Renal cortical epithelial cell (primary cell): ENCODE measurements around the gene DENND1C. TPM values are rescaled to one million over a fixed set of nuclear protein-coding genes. Genes with fewer than 3 reads are reported as not detected.

Experiments used
- DNase-seq: peaks from one replicate; pipeline ENCODE4 v3.0.0-alpha.2; 2011; ENCODE audit warnings: low read depth
- total RNA-seq: library from RNA; depleted of rRNA; stranded (reverse); fragments of >200 nt; gene quantifications from 2 replicates; pipeline ENCODE4 v1.2.3, GENCODE V29; 2014

The DENND1C gene
- total RNA-seq, 1 donor from 2014 or later: 0.20 TPM

- no peak for DNase-seq
Observed at GRCh38 chr19:6424195-6424938, 57.2 kb downstream of the DENND1C start, which contains the start of gene KHSRP. TSS of gene KHSRP (minus strand) at chr19:6424811. CDS start at chr19:6424701, 110 bp downstream.

- peak; percentile 26 for DNase-seq
Observed at GRCh38 chr19:6423499-6424194, 57.9 kb downstream of the DENND1C start.

- DNase-seq: no peak
Observed at GRCh38 chr19:6421075-6422014, 60.2 kb downstream of the DENND1C start.

GRCh38 chr19:6418562-6418932, 63.0 kb downstream of the DENND1C start:
- no peak for DNase-seq

GRCh38 chr19:6417713-6418561, 63.6 kb downstream of the DENND1C start:
- DNase-seq: no peak

Other genes starting within 250 kb of the DENND1C start
- gene MLLT1, start 201.8 kb downstream of the DENND1C start, total RNA-seq: 1.7 and 5.4 TPM in 2 replicates
- gene ACER1, start 148.2 kb downstream of the DENND1C start, total RNA-seq: not detected in 2 replicates
- gene CLPP, start 120.3 kb downstream of the DENND1C start, total RNA-seq: 53.5 and 57.3 TPM in 2 replicates
- gene ALKBH7, start 109.0 kb downstream of the DENND1C start, total RNA-seq: 24.1 and 67.2 TPM in 2 replicates
- gene PSPN, start 105.9 kb downstream of the DENND1C start, total RNA-seq: 0.69 and 2.2 TPM in 2 replicates
- gene GTF2F1, start 88.6 kb downstream of the DENND1C start, total RNA-seq: 31.4 and 74.6 TPM in 2 replicates
- 69.5 and 175 TPM in 2 replicates for gene KHSRP, start 57.0 kb downstream of the DENND1C start, total RNA-seq
- gene SLC25A41, start 48.0 kb downstream of the DENND1C start, total RNA-seq: 0.10 TPM in 1 of 2 replicates, not detected in the other
- 53.0 and 161 TPM in 2 replicates for gene SLC25A23, start 22.0 kb downstream of the DENND1C start, total RNA-seq
- gene CRB3, start 17.5 kb downstream of the DENND1C start, total RNA-seq: 57.4 and 121 TPM in 2 replicates
- gene TUBB4A, start 20.5 kb upstream of the DENND1C start, total RNA-seq: 0.87 and 6.8 TPM in 2 replicates
- 7.4 and 30.9 TPM in 2 replicates for gene TNFSF9, start 49.2 kb upstream of the DENND1C start, total RNA-seq
- 26.0 and 112 TPM in 2 replicates for gene CD70, start 109.4 kb upstream of the DENND1C start, total RNA-seq
- gene TNFSF14, start 188.4 kb upstream of the DENND1C start, total RNA-seq: 3.1 TPM in 1 of 2 replicates, not detected in the other
- gene C3, start 238.9 kb upstream of the DENND1C start, total RNA-seq: 157 and 2,273 TPM in 2 replicates